Spleen (tissue), 7 donors: ENCODE data around the gene CSMD2.

ENCODE experiments used
- POLR2A ChIP-seq, 3 donors: fragments of 450-650 bp; IDR thresholded peaks; one replicate each; pipeline ENCODE4 v1.5.1; 2017; ENCODE audit warnings: antibody characterized with exemption in 3 of 3, mild to moderate bottlenecking in 1 of 3
- TF ChIP-seq, protein P1 (sequence below), 11 experiments: fragments of 200-600 bp in 7 of 11; fragments of 450-650 bp in 4 of 11; sonication (generic) in 4 of 11; IDR thresholded peaks in 8 of 11; conservative IDR thresholded peaks in 3 of 11; 1 replicate in 7 of 11; 2 replicates in 4 of 11; pipeline versions ENCODE4 v1.4.0 to v1.8.0; 2016 to 2021; ENCODE audit warnings: antibody characterized with exemption in 11 of 11, inconsistent platforms in 4 of 11, mild to moderate bottlenecking in 1 of 11
- donor health status: DM: no; HTN: no; CAD: no; lungs with moderate emphysema.
- donor health status: DM: no; HTN: no; CAD: no.
- donor health status: DM: no; HTN: no; CAD: no.

DNA sequence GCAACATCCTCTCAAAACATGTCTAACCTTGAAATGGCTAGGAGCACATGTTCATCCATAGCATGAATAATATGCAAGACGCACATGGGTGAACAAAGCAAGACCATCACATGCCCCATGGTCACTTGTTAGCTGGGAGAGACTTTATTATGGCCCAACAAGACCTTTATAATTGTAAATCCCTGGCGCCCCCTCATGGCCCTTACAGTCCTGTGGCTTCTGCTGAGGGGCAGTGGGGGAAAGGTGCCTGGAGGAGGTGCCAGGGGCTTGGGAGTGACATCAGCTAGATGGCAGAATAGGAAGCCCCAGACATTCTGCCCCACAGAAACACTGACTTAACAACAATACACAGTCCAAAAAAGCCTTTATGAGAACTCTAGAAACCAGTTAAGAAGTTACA is 51.7 kb downstream of the CSMD2 start:
- TF ChIP-seq, protein P1, sequence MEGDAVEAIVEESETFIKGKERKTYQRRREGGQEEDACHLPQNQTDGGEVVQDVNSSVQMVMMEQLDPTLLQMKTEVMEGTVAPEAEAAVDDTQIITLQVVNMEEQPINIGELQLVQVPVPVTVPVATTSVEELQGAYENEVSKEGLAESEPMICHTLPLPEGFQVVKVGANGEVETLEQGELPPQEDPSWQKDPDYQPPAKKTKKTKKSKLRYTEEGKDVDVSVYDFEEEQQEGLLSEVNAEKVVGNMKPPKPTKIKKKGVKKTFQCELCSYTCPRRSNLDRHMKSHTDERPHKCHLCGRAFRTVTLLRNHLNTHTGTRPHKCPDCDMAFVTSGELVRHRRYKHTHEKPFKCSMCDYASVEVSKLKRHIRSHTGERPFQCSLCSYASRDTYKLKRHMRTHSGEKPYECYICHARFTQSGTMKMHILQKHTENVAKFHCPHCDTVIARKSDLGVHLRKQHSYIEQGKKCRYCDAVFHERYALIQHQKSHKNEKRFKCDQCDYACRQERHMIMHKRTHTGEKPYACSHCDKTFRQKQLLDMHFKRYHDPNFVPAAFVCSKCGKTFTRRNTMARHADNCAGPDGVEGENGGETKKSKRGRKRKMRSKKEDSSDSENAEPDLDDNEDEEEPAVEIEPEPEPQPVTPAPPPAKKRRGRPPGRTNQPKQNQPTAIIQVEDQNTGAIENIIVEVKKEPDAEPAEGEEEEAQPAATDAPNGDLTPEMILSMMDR (IDR thresholded peaks at IDR 0.05 in 8 of 11, conservative IDR thresholded peaks at IDR 0.05 in 3 of 11), result no peak
- no peak for TF ChIP-seq POLR2A (IDR thresholded peaks at IDR 0.05)
